ENCODE data around the gene OPHN1.

The OPHN1 gene

GRCh38 chrX:68433155-68433980 lies at the start of gene OPHN1:
Gene OPHN1, minus strand, starts transcription at chrX:68433495. Its CDS starts 475 bp downstream, at chrX:68433020.
- DNase-seq (ENCODE audit: low spot score) = no peak

- DNase-seq (ENCODE audit: low spot score) = no peak
Observed at GRCh38 chrX:68480969-68481368, 47.7 kb upstream of the OPHN1 start.

GRCh38 chrX:68464796-68465195 lies 31.5 kb upstream of the OPHN1 start:
- no peak for DNase-seq (ENCODE audit: low spot score)

GRCh38 chrX:68463880-68464279 lies 30.6 kb upstream of the OPHN1 start:
- no peak for DNase-seq (ENCODE audit: low spot score)

- peak; percentile 70 for DNase-seq (ENCODE audit: low spot score)
Observed at GRCh38 chrX:68462653-68463052, 29.4 kb upstream of the OPHN1 start.

- no peak for DNase-seq (ENCODE audit: low spot score)
Observed at GRCh38 chrX:68462197-68462596, 28.9 kb upstream of the OPHN1 start.

GRCh38 chrX:68461576-68461975 lies 28.3 kb upstream of the OPHN1 start:
- DNase-seq (ENCODE audit: low spot score) = no peak

GRCh38 chrX:68461093-68461492 lies 27.8 kb upstream of the OPHN1 start:
- DNase-seq (ENCODE audit: low spot score) = no peak

- DNase-seq (ENCODE audit: low spot score) = no peak
Observed at GRCh38 chrX:68455151-68455510, 21.8 kb upstream of the OPHN1 start.

- DNase-seq (ENCODE audit: low spot score) = no peak
Observed at GRCh38 chrX:68454476-68455150, 21.3 kb upstream of the OPHN1 start.

- DNase-seq (ENCODE audit: low spot score) = no peak
Observed at GRCh38 chrX:68451720-68452119, 18.4 kb upstream of the OPHN1 start.

GRCh38 chrX:68443155-68443868 lies 10.0 kb upstream of the OPHN1 start:
- DNase-seq (ENCODE audit: low spot score) = no peak

- DNase-seq (ENCODE audit: low spot score) = no peak
Observed at GRCh38 chrX:68440940-68441339, 7.6 kb upstream of the OPHN1 start.

- no peak for DNase-seq (ENCODE audit: low spot score)
Observed at GRCh38 chrX:68440442-68440841, 7.1 kb upstream of the OPHN1 start.

- DNase-seq (ENCODE audit: low spot score) = no peak
Observed at GRCh38 chrX:68439341-68439740, 6.0 kb upstream of the OPHN1 start.

GRCh38 chrX:68438575-68438974 lies 5.3 kb upstream of the OPHN1 start:
- no peak for DNase-seq (ENCODE audit: low spot score)

- DNase-seq (ENCODE audit: low spot score) = no peak
Observed at GRCh38 chrX:68433981-68434299, 645 bp upstream of the OPHN1 start.

- DNase-seq (ENCODE audit: low spot score) = no peak
Observed at GRCh38 chrX:68432648-68433047, 647 bp downstream of the OPHN1 start.

GRCh38 chrX:68431836-68432235 lies 1.5 kb downstream of the OPHN1 start:
- DNase-seq (ENCODE audit: low spot score) = no peak

- no peak for DNase-seq (ENCODE audit: low spot score)
Observed at GRCh38 chrX:68429216-68429615, 4.1 kb downstream of the OPHN1 start.

- DNase-seq (ENCODE audit: low spot score) = no peak
Observed at GRCh38 chrX:68428431-68428830, 4.9 kb downstream of the OPHN1 start.

GRCh38 chrX:68424719-68425118 lies 8.6 kb downstream of the OPHN1 start:
- DNase-seq (ENCODE audit: low spot score) = no peak

GRCh38 chrX:68422478-68422877 lies 10.8 kb downstream of the OPHN1 start:
- no peak for DNase-seq (ENCODE audit: low spot score)

Measured in NAMALWA (cell line).